Heart left ventricle (tissue), 16 donors: ENCODE data around the gene ZNF844. TPM values are rescaled to one million over a fixed set of nuclear protein-coding genes. Genes with fewer than 3 reads are reported as not detected.

Source experiments
- ATAC-seq, 4 donors: fragments of 200-7000 bp; cut with Tn5 transposase; one replicate each; pipeline ENCODE4 v1.9.1; 2020 to 2022; ENCODE audit warnings: moderate library complexity in 4 of 4, mild to moderate bottlenecking in 3 of 4, moderate number of reproducible peaks in 1 of 4
- DNase-seq, 5 donors: peaks; one replicate each; pipeline ENCODE4 v3.0.0-alpha.2; 2020
- H3K27ac ChIP-seq, 12 donors: fragments of 200-600 bp; sonication (generic) in 4 of 12; one replicate each; pipeline versions ENCODE4 v1.5.0 to v1.8.0; 2016 to 2022; ENCODE audit warnings: mild to moderate bottlenecking in 2 of 12
- H3K27me3 ChIP-seq, 9 donors: fragments of 200-600 bp; sonication (generic) in 2 of 9; one replicate each; pipeline versions ENCODE4 v1.5.1 to v1.8.0; 2016 to 2022; ENCODE audit warnings: mild to moderate bottlenecking in 3 of 9
- H3K36me3 ChIP-seq, 9 donors: fragments of 200-600 bp; sonication (generic) in 2 of 9; one replicate each; pipeline versions ENCODE4 v1.5.0 to v1.8.0; 2018 to 2022; ENCODE audit warnings: mild to moderate bottlenecking in 2 of 9
- H3K4me1 ChIP-seq, 12 donors: fragments of 200-600 bp; sonication (generic) in 4 of 12; one replicate each; pipeline versions ENCODE4 v1.5.0 to v1.8.0; 2016 to 2022; ENCODE audit warnings: mild to moderate bottlenecking in 3 of 12
- H3K4me3 ChIP-seq, 12 donors: fragments of 200-600 bp; sonication (generic) in 4 of 12; one replicate each; pipeline versions ENCODE4 v1.5.0 to v1.8.0; 2017 to 2022; ENCODE audit warnings: mild to moderate bottlenecking in 9 of 12, moderate library complexity in 4 of 12
- H3K9me3 ChIP-seq, 12 donors: fragments of 200-600 bp; sonication (generic) in 4 of 12; one replicate each; pipeline versions ENCODE4 v1.5.0 to v1.8.0; 2016 to 2022; ENCODE audit warnings: mild to moderate bottlenecking in 1 of 12
- CTCF ChIP-seq, 12 donors: fragments of 200-600 bp; sonication (generic) in 4 of 12; IDR thresholded peaks; one replicate each; pipeline versions ENCODE4 v1.5.0 to v1.8.0; 2018 to 2022; ENCODE audit warnings: antibody characterized with exemption in 12 of 12, mild to moderate bottlenecking in 5 of 12
- POLR2A ChIP-seq, 2 donors: fragments of 450-650 bp; IDR thresholded peaks; one replicate each; pipeline ENCODE4 v1.6.1; 2017; ENCODE audit warnings: antibody characterized with exemption in 2 of 2, mild to moderate bottlenecking in 2 of 2, moderate library complexity in 2 of 2
- WGBS, 4 donors: extraction: QIAGEN DNeasy Blood & Tissue Kit in 2 of 4; methylation state at CpG; one replicate each; pipeline versions ENCODE4 v1.1.5 to v1.1.7; 2013 to 2018; 5-methylcytosine and 5-hydroxymethylcytosine counted together
- intact Hi-C, 10 donors: fragments of 100-400 bp; cut with DNase I; formaldehyde crosslinking; loops; one replicate each; pipeline versions ENCODE4 v1.11.1 to v1.14.2; 2022
- polyA plus RNA-seq, 2 donors: library from polyadenylated mRNA; stranded (reverse); fragments of 200-250 nt; gene quantifications; one replicate each; pipeline ENCODE4 v1.2.3, GENCODE V29; 2013
- total RNA-seq, 9 donors: library from RNA; depleted of rRNA in 2 of 9; stranded (reverse); fragments of >200 nt in 2 of 9; fragmentation: NEBNext Ultra II Directional in 3 of 9; extraction: Animal tissue kit (Norgen Biotek cat#: 25700) in 3 of 9; gene quantifications; one replicate each; pipeline versions ENCODE4 v1.1.0 to v1.2.4, GENCODE V29; 2016 to 2023
- donor health status: ischemic (EF 13 %, LVEDD 7.1; RV severe dilation, severe dysfunction).
- donor health status: healthy with polysubstance abuse.
- donor health status: DM: no; HTN: yes; CAD: no.
- donor health status: DM: no; HTN: no; CAD: no.
- donor health status: ischemic (EF 25% LVEDD 6.9; RV normal size, moderate dysfunction).
- donor health status: ischemic (EF 25% LVEDD 5.7; RV mildly dilated, moderate dysfunction).
- donor health status: healthy.
- donor health status: DM: yes; HTN: yes; CAD: no.
- donor health status: ischemic (EF 35%, LVEDD 5.7; RV mildly dilated, moderate dysfunction).
- donor health status: nonischemic (EF 11% LVEDD 7.7; RV severe dilation, severe dysfunction).
- donor health status: DM: yes; HTN: yes; CAD: no.
- donor health status: PGD.
- donor health status: ischemic (EF 29% LVEDD 5.4; RV normal size, mild dysfunction).
- donor health status: nonischemic (EF 23%, LVEDD 6.1; RV moderate dilation, normal function).

Gene ZNF844
- total and polyA plus RNA-seq, 11 donors, result 3.6 to 24.3 (median 12.2) TPM

GRCh38 chr19:12034198-12034597, 30.3 kb upstream of the ZNF844 start:
- Histone ChIP-seq H3K27me3 (no peaks in the 10 kb centered on the region), H3K4me1 (peaks cover 0 to 19% (median 12%) of the 10 kb centered on the region in 12 donors), H3K36me3 (peaks cover 0 to under 1% (median 0%) of the 10 kb centered on the region in 9 donors), H3K27ac (no peak overlapping the region), H3K9me3 (peaks cover 0 to 2% (median 0%) of the 10 kb centered on the region in 12 donors), H3K4me3 (peak overlapping the region in 8 of 12 donors; percentile 70 to 100 (median 82))
- TF ChIP-seq POLR2A (IDR thresholded peaks at IDR 0.05) (no peak), CTCF (IDR thresholded peaks at IDR 0.05) (no peak)
- ATAC-seq (no peak), DNase-seq (no peak)
- 80 to 88% (median 86%) methylated on average over 2 of the region's 2 CpGs for WGBS, 4 donors
- intact Hi-C loops, result no loop called here

DNA sequence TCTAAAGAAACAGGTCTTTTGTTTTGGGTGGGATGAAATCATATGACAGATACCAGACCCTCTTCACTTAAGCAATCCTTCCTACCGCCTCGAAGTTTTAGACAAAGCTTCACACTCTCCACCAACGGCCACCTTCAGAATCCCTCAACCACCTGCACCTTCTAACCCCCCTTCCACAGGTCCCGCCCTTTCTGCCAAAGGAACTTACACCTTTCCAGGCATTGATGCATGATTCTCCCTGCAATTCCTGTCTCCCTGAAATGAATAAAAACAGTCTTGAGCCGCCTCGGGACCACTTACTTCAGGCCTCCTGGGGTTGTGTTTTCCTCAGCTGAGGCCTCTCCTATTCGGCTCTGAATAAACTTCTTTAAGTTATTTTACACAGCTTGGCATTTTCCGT, 29.9 kb upstream of the ZNF844 start:
- DNase-seq (no peak), ATAC-seq (no peak)
- WGBS, 4 donors, result 24 to 33% (median 29%) methylated on average over 8 of the region's 8 CpGs
- peak overlapping the region in 5 of 12 donors; percentile 86 to 90 (median 88) for H3K27ac ChIP-seq
- H3K27me3 ChIP-seq, result no peaks in the 10 kb centered on the region
- peaks cover 0 to 19% (median 12%) of the 10 kb centered on the region in 12 donors for H3K4me1 ChIP-seq
- H3K9me3 ChIP-seq, result no peaks in the 10 kb centered on the region
- intact Hi-C loops, result no loop called here
- no peaks in the 10 kb centered on the region for H3K36me3 ChIP-seq
- H3K4me3 ChIP-seq, result peak overlapping the region; percentile 70 to 100 (median 85)
- TF ChIP-seq POLR2A (IDR thresholded peaks at IDR 0.05) (no peak), CTCF (IDR thresholded peaks at IDR 0.05) (no peak)

- intact Hi-C loops, result no loop called here
- Histone ChIP-seq H3K4me1 (peaks cover 0 to 19% (median 12%) of the 10 kb centered on the region in 12 donors), H3K9me3 (no peaks in the 10 kb centered on the region), H3K27me3 (no peaks in the 10 kb centered on the region), H3K36me3 (no peaks in the 10 kb centered on the region), H3K27ac (peak within 1 kb of the TSS; percentile 76 to 93 (median 88)), H3K4me3 (peak within 1 kb of the TSS; percentile 70 to 100 (median 85))
- ATAC-seq, result peak; percentile 99 to 100 (median 100)
- peak; percentile 94 to 97 (median 95) for DNase-seq
- WGBS, 4 donors, result 0 to 3% (median 1%) methylated on average over 42 to 68 of the region's 68 CpGs
- TF ChIP-seq CTCF (IDR thresholded peaks at IDR 0.05) (peak in 2 of 12 donors; percentile 17 to 23), POLR2A (IDR thresholded peaks at IDR 0.05) (peak in 1 of 2 donors; percentile 68)
Observed at GRCh38 chr19:12035220-12036172, 29.0 kb upstream of the ZNF844 start, which contains the start of gene ZNF433. TSS of gene ZNF433 (minus strand) at chr19:12035679. CDS start at chr19:12035539, 140 bp downstream.

- Histone ChIP-seq H3K27ac (no peak overlapping the region), H3K9me3 (peaks cover 0 to 56% (median 26%) of the 10 kb centered on the region in 12 donors), H3K4me3 (no peak overlapping the region), H3K4me1 (no peaks in the 10 kb centered on the region), H3K36me3 (peaks cover 0 to 20% (median 0%) of the 10 kb centered on the region in 9 donors), H3K27me3 (no peaks in the 10 kb centered on the region)
- DNase-seq (no peak), ATAC-seq (no peak)
- TF ChIP-seq POLR2A (IDR thresholded peaks at IDR 0.05), result no peak
- TF ChIP-seq CTCF (IDR thresholded peaks at IDR 0.05), result no peak
- intact Hi-C loops, result no loop called here
Observed at GRCh38 chr19:12042893-12043292, 21.6 kb upstream of the ZNF844 start.
